ENCODE measurements around the gene GABARAP.

Gene GABARAP

GRCh38 chr17:7221278-7222092 is 20.8 kb downstream of the GABARAP start:
- H3K4me3 ChIP-seq (ENCODE audit: insufficient read depth in 1 of 2, low read depth in 1 of 2, low read length in 2 of 2): peak overlapping the region in 1 of 2 experiments; percentile 88
- peak overlapping the region; percentile 21 for H2BK15ac ChIP-seq (ENCODE audit: low read depth, poor library complexity, severe bottlenecking)
- H2AFZ ChIP-seq (ENCODE audit: low read depth, low read length): no peak overlapping the region
- H3K4me1 ChIP-seq (ENCODE audit: control insufficient read depth, insufficient read depth, low read depth, low read length): peaks cover 68% of the 10 kb centered on the region
- H2BK120ac ChIP-seq (ENCODE audit: low read depth, low read length): no peak overlapping the region
- peak overlapping the region; percentile 96 for H3K9ac ChIP-seq (ENCODE audit: low read length)
- no peaks in the 10 kb centered on the region for H3K27me3 ChIP-seq (ENCODE audit: control insufficient read depth in 1 of 2, insufficient read depth in 1 of 2, low read length in 2 of 2)
- no peak overlapping the region for H3K23ac ChIP-seq (ENCODE audit: low read length in 2 of 2)
- peak overlapping the region in 1 of 2 experiments; percentile 13 for H3K18ac ChIP-seq (ENCODE audit: low read depth in 1 of 2, low read length in 2 of 2)
- DNase-seq: no peak
- H3K9me3 ChIP-seq (ENCODE audit: control insufficient read depth, low read length): no peaks in the 10 kb centered on the region
- no peak overlapping the region for H3K27ac ChIP-seq (ENCODE audit: low read length, poor library complexity, severe bottlenecking)
- no peak overlapping the region for H3K4ac ChIP-seq (ENCODE audit: low read depth in 1 of 2, low read length in 2 of 2)
- no peak overlapping the region for H2BK12ac ChIP-seq (ENCODE audit: low read length in 2 of 2)
- 95% methylated on average over 10 of the region's 10 CpGs for WGBS
- H3K14ac ChIP-seq (ENCODE audit: low read length in 2 of 2): no peak overlapping the region
- peak overlapping the region; percentile 41 for H2AK5ac ChIP-seq (ENCODE audit: low read length, severe bottlenecking)
- peaks cover 24% of the 10 kb centered on the region for H3K79me1 ChIP-seq (replicated peaks; ENCODE audit: low read length, poor library complexity, severe bottlenecking)
- peaks cover 53% of the 10 kb centered on the region in 2 experiments for H3K36me3 ChIP-seq (ENCODE audit: control insufficient read depth in 1 of 2, insufficient read depth in 2 of 2, low read depth in 1 of 2, low read length in 2 of 2)
- peak overlapping the region; percentile 25 for H4K91ac ChIP-seq (ENCODE audit: low read length)
- peak overlapping the region; percentile 27 for H4K8ac ChIP-seq (ENCODE audit: low read length)
- H2BK5ac ChIP-seq (ENCODE audit: low read depth, low read length, poor library complexity, severe bottlenecking): no peak overlapping the region
- H3K4me2 ChIP-seq (ENCODE audit: low read length, poor library complexity, severe bottlenecking): peak overlapping the region; percentile 85

GRCh38 chr17:7220593-7221277 is 21.5 kb downstream of the GABARAP start:
- Histone ChIP-seq H3K9me3 (ENCODE audit: control insufficient read depth, low read length) (no peaks in the 10 kb centered on the region), H3K27me3 (ENCODE audit: control insufficient read depth in 1 of 2, insufficient read depth in 1 of 2, low read length in 2 of 2) (no peaks in the 10 kb centered on the region), H4K91ac (ENCODE audit: low read length) (peak overlapping the region; percentile 93), H3K27ac (ENCODE audit: low read length, poor library complexity, severe bottlenecking) (peak overlapping the region; percentile 77), H2AK5ac (ENCODE audit: low read length, severe bottlenecking) (peak overlapping the region; percentile 29), H4K8ac (ENCODE audit: low read length) (peak overlapping the region; percentile 57), H2BK5ac (ENCODE audit: low read depth, low read length, poor library complexity, severe bottlenecking) (peak overlapping the region; percentile 57), H3K4me3 (ENCODE audit: insufficient read depth in 1 of 2, low read depth in 1 of 2, low read length in 2 of 2) (peak overlapping the region; percentile 83 to 88), H3K79me1 (replicated peaks; ENCODE audit: low read length, poor library complexity, severe bottlenecking) (peaks cover 18% of the 10 kb centered on the region), H3K4me2 (ENCODE audit: low read length, poor library complexity, severe bottlenecking) (peak overlapping the region; percentile 85), H3K4ac (ENCODE audit: low read depth in 1 of 2, low read length in 2 of 2) (peak overlapping the region; percentile 52 to 88), H3K36me3 (ENCODE audit: control insufficient read depth in 1 of 2, insufficient read depth in 2 of 2, low read depth in 1 of 2, low read length in 2 of 2) (peaks cover 45 to 46% of the 10 kb centered on the region in 2 experiments), H3K18ac (ENCODE audit: low read depth in 1 of 2, low read length in 2 of 2) (peak overlapping the region; percentile 37 to 94), H2AFZ (ENCODE audit: low read depth, low read length) (no peak overlapping the region), H2BK15ac (ENCODE audit: low read depth, poor library complexity, severe bottlenecking) (no peak overlapping the region), H3K9ac (ENCODE audit: low read length) (peak overlapping the region; percentile 96), H2BK120ac (ENCODE audit: low read depth, low read length) (peak overlapping the region; percentile 66), H3K4me1 (ENCODE audit: control insufficient read depth, insufficient read depth, low read depth, low read length) (peaks cover 70% of the 10 kb centered on the region), H2BK12ac (ENCODE audit: low read length in 2 of 2) (peak overlapping the region in 1 of 2 experiments; percentile 70), H3K23ac (ENCODE audit: low read length in 2 of 2) (peak overlapping the region in 1 of 2 experiments; percentile 91), H3K14ac (ENCODE audit: low read length in 2 of 2) (peak overlapping the region in 1 of 2 experiments; percentile 73)
- DNase-seq: peak; percentile 67
- 33% methylated on average over 11 of the region's 11 CpGs for WGBS

- H3K9me3 ChIP-seq (ENCODE audit: control insufficient read depth, low read length): no peaks in the 10 kb centered on the region
- H2BK15ac ChIP-seq (ENCODE audit: low read depth, poor library complexity, severe bottlenecking): no peak within 1 kb of the TSS
- no peaks in the 10 kb centered on the region for H3K27me3 ChIP-seq (ENCODE audit: control insufficient read depth in 1 of 2, insufficient read depth in 1 of 2, low read length in 2 of 2)
- H3K23ac ChIP-seq (ENCODE audit: low read length in 2 of 2): peak within 1 kb of the TSS in 1 of 2 experiments; percentile 91
- peak within 1 kb of the TSS; percentile 38 for H2AK5ac ChIP-seq (ENCODE audit: low read length, severe bottlenecking)
- peaks cover 18% of the 10 kb centered on the region for H3K79me1 ChIP-seq (replicated peaks; ENCODE audit: low read length, poor library complexity, severe bottlenecking)
- peak; percentile 90 for DNase-seq
- H3K14ac ChIP-seq (ENCODE audit: low read length in 2 of 2): peak within 1 kb of the TSS in 1 of 2 experiments; percentile 95
- H3K27ac ChIP-seq (ENCODE audit: low read length, poor library complexity, severe bottlenecking): peak within 1 kb of the TSS; percentile 77
- H4K91ac ChIP-seq (ENCODE audit: low read length): peak within 1 kb of the TSS; percentile 93
- peak within 1 kb of the TSS; percentile 96 for H3K9ac ChIP-seq (ENCODE audit: low read length)
- H2BK120ac ChIP-seq (ENCODE audit: low read depth, low read length): peak within 1 kb of the TSS; percentile 66
- H3K36me3 ChIP-seq (ENCODE audit: control insufficient read depth in 1 of 2, insufficient read depth in 2 of 2, low read depth in 1 of 2, low read length in 2 of 2): peaks cover 38 to 41% of the 10 kb centered on the region in 2 experiments
- peak within 1 kb of the TSS; percentile 94 to 97 for H3K18ac ChIP-seq (ENCODE audit: low read depth in 1 of 2, low read length in 2 of 2)
- H3K4me1 ChIP-seq (ENCODE audit: control insufficient read depth, insufficient read depth, low read depth, low read length): peaks cover 70% of the 10 kb centered on the region
- H3K4me2 ChIP-seq (ENCODE audit: low read length, poor library complexity, severe bottlenecking): peak within 1 kb of the TSS; percentile 85
- peak within 1 kb of the TSS; percentile 70 to 75 for H2BK12ac ChIP-seq (ENCODE audit: low read length in 2 of 2)
- H3K4me3 ChIP-seq (ENCODE audit: insufficient read depth in 1 of 2, low read depth in 1 of 2, low read length in 2 of 2): peak within 1 kb of the TSS; percentile 83 to 88
- H2BK5ac ChIP-seq (ENCODE audit: low read depth, low read length, poor library complexity, severe bottlenecking): peak within 1 kb of the TSS; percentile 57
- H3K4ac ChIP-seq (ENCODE audit: low read depth in 1 of 2, low read length in 2 of 2): peak within 1 kb of the TSS; percentile 77 to 88
- WGBS: under 1% methylated on average over 57 of the region's 63 CpGs
- H2AFZ ChIP-seq (ENCODE audit: low read depth, low read length): peak within 1 kb of the TSS; percentile 67
- H4K8ac ChIP-seq (ENCODE audit: low read length): peak within 1 kb of the TSS; percentile 70
Observed at GRCh38 chr17:7219812-7220592, 22.2 kb downstream of the GABARAP start, which contains the start of the genes ACADVL and DLG4. ACADVL (plus strand) TSS chr17:7219938; CDS start chr17:7219985, 47 bp downstream. DLG4 (minus strand) TSS chr17:7219836.
